HEK293 (cell line): ENCODE measurements around the gene PLP2.

Experiments
- CTCF ChIA-PET: fragments of 350-600 bp; formaldehyde crosslinking; extraction: SDS; loops from one replicate; lab custom pipeline; 2021; ENCODE audit warnings: antibody characterized with exemption; lab: Yijun Ruan, JAX
- POLR2A ChIA-PET: fragments of 300-600 bp; formaldehyde crosslinking; extraction: SDS; loops from one replicate; lab custom pipeline; 2020; ENCODE audit warnings: antibody characterized with exemption, inconsistent platforms; lab: Yijun Ruan, JAX
- H3K27ac ChIP-seq: fragments of 200-500 bp; sonication (Bioruptor generic); 2 replicates; pipeline ENCODE4 v1.5.1; 2014; ENCODE audit warnings: low read depth, low read length, control low read depth, inconsistent platforms; ENCODE audit errors: extremely low read depth
- H3K36me3 ChIP-seq, 2 experiments: fragments of 200-500 bp in 1 of 2; sonication (Bioruptor generic) in 1 of 2; 1 replicate in 1 of 2; 2 replicates in 1 of 2; pipeline ENCODE4 v1.5.1; 2014 to 2017; ENCODE audit warnings: inconsistent platforms in 2 of 2, low read length in 2 of 2; ENCODE audit not compliant: control insufficient read depth in 2 of 2, insufficient read depth in 1 of 2
- H3K4me1 ChIP-seq: fragments of 200-500 bp; sonication (Bioruptor generic); 2 replicates; pipeline ENCODE4 v1.5.1; 2014; ENCODE audit warnings: mild to moderate bottlenecking, low read length, inconsistent platforms; ENCODE audit not compliant: control insufficient read depth, insufficient read depth
- H3K4me3 ChIP-seq: 2 replicates; pipeline ENCODE4 v1.5.1; 2011; ENCODE audit warnings: low read depth, mild to moderate bottlenecking, control low read depth, low read length, moderate library complexity
- H3K9me3 ChIP-seq: fragments of 200-500 bp; sonication (Bioruptor generic); 2 replicates; pipeline ENCODE4 v1.5.1; 2014; ENCODE audit warnings: low read depth, low read length, inconsistent platforms; ENCODE audit not compliant: control insufficient read depth, insufficient read depth
- HIC1 ChIP-seq: fragments of 450-650 bp; formaldehyde crosslinking; IDR thresholded peaks from 2 replicates; pipeline ENCODE4 v1.5.1; 2016; ENCODE audit warnings: missing biosample characterization, missing genetic modification characterization
- IKZF3 ChIP-seq: fragments of 450-650 bp; IDR thresholded peaks from 2 replicates; pipeline ENCODE4 v1.5.0; 2018; ENCODE audit warnings: missing biosample characterization, mild to moderate bottlenecking, missing genetic modification characterization, moderate library complexity
- KLF10 ChIP-seq: fragments of 450-650 bp; IDR thresholded peaks from 2 replicates; pipeline ENCODE4 v1.5.1; 2018; ENCODE audit warnings: missing biosample characterization, mild to moderate bottlenecking, missing genetic modification characterization
- KLF16 ChIP-seq: fragments of 450-650 bp; formaldehyde crosslinking; IDR thresholded peaks from 2 replicates; pipeline ENCODE4 v1.5.1; 2017; ENCODE audit warnings: missing biosample characterization, missing genetic modification characterization
- KLF7 ChIP-seq: fragments of 450-650 bp; formaldehyde crosslinking; IDR thresholded peaks from 2 replicates; pipeline ENCODE4 v1.5.1; 2016; ENCODE audit warnings: missing biosample characterization, missing genetic modification characterization, borderline replicate concordance
- KLF8 ChIP-seq: fragments of 450-650 bp; formaldehyde crosslinking; IDR thresholded peaks from 2 replicates; pipeline ENCODE4 v1.5.1; 2016; ENCODE audit warnings: missing biosample characterization, missing genetic modification characterization
- MZF1 ChIP-seq: fragments of 450-650 bp; formaldehyde crosslinking; IDR thresholded peaks from 2 replicates; pipeline ENCODE4 v1.5.1; 2017; ENCODE audit warnings: missing biosample characterization, missing genetic modification characterization, borderline replicate concordance
- PBX3 ChIP-seq: sonication (generic); formaldehyde crosslinking; IDR thresholded peaks from 2 replicates; pipeline ENCODE4 v1.8.1; 2022; ENCODE audit warnings: mild to moderate bottlenecking, moderate library complexity, missing genetic modification reagents
- WT1 ChIP-seq: fragments of 450-650 bp; formaldehyde crosslinking; IDR thresholded peaks from 2 replicates; pipeline ENCODE4 v1.5.1; 2016; ENCODE audit warnings: missing biosample characterization, missing genetic modification characterization
- ZBTB21 ChIP-seq: fragments of 450-650 bp; formaldehyde crosslinking; IDR thresholded peaks from 2 replicates; pipeline ENCODE4 v1.5.1; 2017; ENCODE audit warnings: missing biosample characterization, missing genetic modification characterization
- ZNF133 ChIP-seq: fragments of 450-650 bp; formaldehyde crosslinking; IDR thresholded peaks from 2 replicates; pipeline ENCODE4 v1.5.1; 2016; ENCODE audit warnings: missing biosample characterization, missing genetic modification characterization
- ZNF157 ChIP-seq: fragments of 450-650 bp; formaldehyde crosslinking; IDR thresholded peaks from 2 replicates; pipeline ENCODE4 v1.5.1; 2016; ENCODE audit warnings: missing biosample characterization, missing genetic modification characterization
- ZNF202 ChIP-seq: fragments of 450-650 bp; formaldehyde crosslinking; IDR thresholded peaks from 2 replicates; pipeline ENCODE4 v1.5.1; 2016; ENCODE audit warnings: missing biosample characterization, missing genetic modification characterization, borderline replicate concordance
- ZNF280C ChIP-seq: fragments of 450-650 bp; formaldehyde crosslinking; IDR thresholded peaks from 2 replicates; pipeline ENCODE4 v1.5.1; 2016; ENCODE audit warnings: missing biosample characterization, missing genetic modification characterization
- ZNF280D ChIP-seq: fragments of 450-650 bp; formaldehyde crosslinking; IDR thresholded peaks from 2 replicates; pipeline ENCODE4 v1.5.1; 2016; ENCODE audit warnings: missing biosample characterization, missing genetic modification characterization
- ZNF335 ChIP-seq: fragments of 450-650 bp; formaldehyde crosslinking; conservative IDR thresholded peaks from 2 replicates; pipeline ENCODE4 v1.5.1; 2016; ENCODE audit warnings: missing biosample characterization, missing genetic modification characterization
- ZNF341 ChIP-seq: fragments of 450-650 bp; formaldehyde crosslinking; IDR thresholded peaks from 2 replicates; pipeline ENCODE4; 2016; ENCODE audit warnings: low read depth, missing biosample characterization, missing genetic modification characterization
- ZNF366 ChIP-seq: fragments of 450-650 bp; formaldehyde crosslinking; conservative IDR thresholded peaks from 2 replicates; pipeline ENCODE4 v1.5.1; 2016; ENCODE audit warnings: missing biosample characterization, missing genetic modification characterization
- ZNF518A ChIP-seq: fragments of 450-650 bp; formaldehyde crosslinking; conservative IDR thresholded peaks from 2 replicates; pipeline ENCODE4 v1.5.1; 2016; ENCODE audit warnings: low read depth, missing biosample characterization, missing genetic modification characterization
- ZNF623 ChIP-seq: fragments of 450-650 bp; formaldehyde crosslinking; IDR thresholded peaks from 2 replicates; pipeline ENCODE4 v1.5.1; 2016; ENCODE audit warnings: missing biosample characterization, missing genetic modification characterization
- ZNF670 ChIP-seq: fragments of 450-650 bp; formaldehyde crosslinking; IDR thresholded peaks from 2 replicates; pipeline ENCODE4 v1.5.1; 2016; ENCODE audit warnings: missing biosample characterization, missing genetic modification characterization, low read depth
- ZNF76 ChIP-seq: fragments of 450-650 bp; formaldehyde crosslinking; IDR thresholded peaks from 2 replicates; pipeline ENCODE4; 2016; ENCODE audit warnings: low read depth, missing biosample characterization, missing genetic modification characterization, borderline replicate concordance
- ZSCAN30 ChIP-seq: fragments of 450-650 bp; IDR thresholded peaks from 2 replicates; pipeline ENCODE4 v1.5.1; 2018; ENCODE audit warnings: missing biosample characterization, mild to moderate bottlenecking, missing genetic modification characterization, moderate library complexity

The PLP2 gene

GRCh38 chrX:49190821-49191573 is 19.3 kb downstream of the PLP2 start (continued):
- peak; percentile 98 for TF ChIP-seq IKZF3
- no peak for TF ChIP-seq ZNF133
- peak; percentile 82 for TF ChIP-seq ZNF341 (tag by site-specific recombination)
- no peak for TF ChIP-seq ZNF76
- TF ChIP-seq KLF16: peak; percentile 38; the same call in 1 of the 2 replicates
- TF ChIP-seq ZSCAN30 (tag by site-specific recombination): no peak
- TF ChIP-seq WT1 (tag by site-specific recombination): 0 out of 2 replicates have a peak, but pooled peaks have one; percentile 28
- TF ChIP-seq PBX3 (CRISPR knock-in tag): peak; percentile 93
- 0 out of 2 replicates have a peak, but pooled peaks have one; percentile 27 for TF ChIP-seq ZNF623 (tag by site-specific recombination)
- TF ChIP-seq HIC1: peak; percentile 88; the same call in 1 of the 2 replicates
- peak; percentile 47 for TF ChIP-seq ZNF518A (tag by site-specific recombination)
- peak; percentile 86 for TF ChIP-seq KLF8 (tag by site-specific recombination)
- no peak for TF ChIP-seq ZNF202 (tag by site-specific recombination)
- TF ChIP-seq KLF10: peak; percentile 95
- TF ChIP-seq, all 188 proteins: peak for 31

- H3K4me3 ChIP-seq: peak overlapping the region; percentile 70
- H3K9me3 ChIP-seq: no peaks in the 10 kb centered on the region
- ChIA-PET POLR2A (interaction anchor here (0.9 to 2.0 kb wide), 13 partner anchors 8 to 189 kb away, joined by 3 to 31 read pairs (median 6); partner anchors contain the start of genes CCDC22, GRIPAP1, PPP1R3F and SYP), CTCF (interaction anchor here (0.6 to 2.3 kb wide), 9 partner anchors 11 to 85 kb away, joined by 3 to 16 read pairs (median 3); no protein-coding TSS in a partner anchor)
- no peaks in the 10 kb centered on the region for H3K36me3 ChIP-seq
- peaks cover 2% of the 10 kb centered on the region; the same call in 1 of the 2 replicates for H3K4me1 ChIP-seq
- H3K27ac ChIP-seq: peak overlapping the region; percentile 83
- TF ChIP-seq ZBTB21 (no peak), ZNF670 (tag by site-specific recombination) (no peak), MZF1 (tag by site-specific recombination) (no peak), ZNF366 (tag by site-specific recombination) (no peak), ZNF280D (no peak), KLF7 (no peak), ZNF157 (tag by site-specific recombination) (no peak), ZNF280C (no peak), ZNF335 (tag by site-specific recombination) (peak; percentile 75)
These were observed 19.9 kb downstream of the PLP2 start for GRCh38 chrX:49191574-49192011.
